TTC549 (cell line): ENCODE results near the gene TMEFF1.
"Not testable (repeated sequence)": the region's sequence is repeated elsewhere in the genome, so short reads cannot be mapped to it uniquely, and the experiment has no call there.

Source experiments
- FAIRE-seq: peaks from 2 replicates; lab custom pipeline; 2012; peaks lifted over from hg19 to GRCh38; lab: Jason Lieb, UNC

Gene TMEFF1

GRCh38 chr9:100472788-100473275, at the start of gene TMEFF1:
TMEFF1 (plus strand) TSS chr9:100473149; CDS start chr9:100473545, 396 bp downstream.
- FAIRE-seq: no peak

- no peak for FAIRE-seq
Observed at GRCh38 chr9:100425758-100426157, 47.2 kb upstream of the TMEFF1 start.

GRCh38 chr9:100426189-100426529, 46.8 kb upstream of the TMEFF1 start:
- FAIRE-seq: no peak

GRCh38 chr9:100426530-100427365, 46.2 kb upstream of the TMEFF1 start, which contains the start of gene MSANTD3:
MSANTD3 (plus strand) TSS chr9:100427143; CDS start chr9:100441939, 14,796 bp downstream.
- FAIRE-seq: no peak

GRCh38 chr9:100427366-100428263, 45.3 kb upstream of the TMEFF1 start:
- FAIRE-seq: no peak

GRCh38 chr9:100428871-100429654, 43.9 kb upstream of the TMEFF1 start:
- no peak for FAIRE-seq

- no peak for FAIRE-seq
Observed at GRCh38 chr9:100430286-100430940, 42.5 kb upstream of the TMEFF1 start.

- FAIRE-seq: no peak
Observed at GRCh38 chr9:100431886-100432285, 41.1 kb upstream of the TMEFF1 start.

GRCh38 chr9:100432736-100433135, 40.2 kb upstream of the TMEFF1 start:
- FAIRE-seq: no peak

- FAIRE-seq: no peak
Observed at GRCh38 chr9:100436571-100436970, 36.4 kb upstream of the TMEFF1 start.

GRCh38 chr9:100437860-100438805, 34.8 kb upstream of the TMEFF1 start:
- peak; percentile 43 for FAIRE-seq

GRCh38 chr9:100440071-100440470, 32.9 kb upstream of the TMEFF1 start:
- FAIRE-seq: no peak

- not testable (repeated sequence) for FAIRE-seq
Observed at GRCh38 chr9:100440487-100440886, 32.5 kb upstream of the TMEFF1 start.

GRCh38 chr9:100441911-100442361, 31.0 kb upstream of the TMEFF1 start:
- no peak for FAIRE-seq

GRCh38 chr9:100443781-100444768, 28.9 kb upstream of the TMEFF1 start:
- no peak for FAIRE-seq

GRCh38 chr9:100445161-100445902, 27.6 kb upstream of the TMEFF1 start:
- no peak for FAIRE-seq

- no peak for FAIRE-seq
Observed at GRCh38 chr9:100445903-100446549, 26.9 kb upstream of the TMEFF1 start.

- FAIRE-seq: no peak
Observed at GRCh38 chr9:100447041-100447440, 25.9 kb upstream of the TMEFF1 start.
